GM21381 (cell line): ENCODE results near the gene MUC20.
"Not testable (repeated sequence)": the region's sequence is repeated elsewhere in the genome, so short reads cannot be mapped to it uniquely, and the experiment has no call there.

Source experiments
- ATAC-seq: cut with Tn5 transposase; IDR thresholded peaks from one replicate; pipeline ENCODE4 v1.9.1; 2021; ENCODE audit warnings: mild to moderate bottlenecking, moderate library complexity; ENCODE audit not compliant: unreplicated experiment

MUC20 gene

GRCh38 chr3:195728789-195729188 is 8.0 kb downstream of the MUC20 start:
- not testable (repeated sequence) for ATAC-seq

- no peak for ATAC-seq
Measured at GRCh38 chr3:195729476-195730251, 8.9 kb downstream of the MUC20 start.

DNA sequence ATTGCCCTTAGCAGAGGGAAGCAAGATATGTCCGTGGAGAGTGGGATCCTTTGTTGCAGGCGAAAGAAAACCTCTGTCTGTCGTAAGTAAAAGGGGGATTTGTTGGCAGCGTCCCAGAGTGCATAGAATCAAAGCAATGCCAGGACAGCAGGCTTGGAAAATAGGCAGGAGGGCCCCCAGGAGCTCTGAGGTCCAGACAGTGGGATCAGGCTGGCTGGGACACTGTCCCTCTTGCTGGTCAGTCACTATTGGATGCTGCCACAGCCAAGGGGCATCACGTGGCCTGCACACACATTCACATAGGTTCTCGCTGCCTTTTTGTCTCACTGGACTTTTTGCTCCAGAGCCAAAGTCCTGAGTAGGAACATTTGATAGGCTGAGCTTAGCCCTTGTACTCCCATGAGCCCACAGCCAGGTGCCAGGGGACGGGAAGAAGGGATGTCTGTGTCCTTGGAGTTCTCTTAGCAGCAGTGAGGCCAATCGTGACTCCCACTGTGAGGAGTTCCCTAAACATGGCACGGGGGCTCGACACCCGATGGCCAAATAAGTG is 10.7 kb downstream of the MUC20 start:
- ATAC-seq, result no peak

- ATAC-seq, result no peak
Measured at GRCh38 chr3:195732940-195733339, 12.2 kb downstream of the MUC20 start.

- ATAC-seq, result no peak
Measured at GRCh38 chr3:195735036-195735695, 14.4 kb downstream of the MUC20 start.

- ATAC-seq, result no peak
Measured at GRCh38 chr3:195736866-195737490, 16.2 kb downstream of the MUC20 start.

- not testable (repeated sequence) for ATAC-seq
Measured at GRCh38 chr3:195737782-195738181, 17.0 kb downstream of the MUC20 start.

DNA sequence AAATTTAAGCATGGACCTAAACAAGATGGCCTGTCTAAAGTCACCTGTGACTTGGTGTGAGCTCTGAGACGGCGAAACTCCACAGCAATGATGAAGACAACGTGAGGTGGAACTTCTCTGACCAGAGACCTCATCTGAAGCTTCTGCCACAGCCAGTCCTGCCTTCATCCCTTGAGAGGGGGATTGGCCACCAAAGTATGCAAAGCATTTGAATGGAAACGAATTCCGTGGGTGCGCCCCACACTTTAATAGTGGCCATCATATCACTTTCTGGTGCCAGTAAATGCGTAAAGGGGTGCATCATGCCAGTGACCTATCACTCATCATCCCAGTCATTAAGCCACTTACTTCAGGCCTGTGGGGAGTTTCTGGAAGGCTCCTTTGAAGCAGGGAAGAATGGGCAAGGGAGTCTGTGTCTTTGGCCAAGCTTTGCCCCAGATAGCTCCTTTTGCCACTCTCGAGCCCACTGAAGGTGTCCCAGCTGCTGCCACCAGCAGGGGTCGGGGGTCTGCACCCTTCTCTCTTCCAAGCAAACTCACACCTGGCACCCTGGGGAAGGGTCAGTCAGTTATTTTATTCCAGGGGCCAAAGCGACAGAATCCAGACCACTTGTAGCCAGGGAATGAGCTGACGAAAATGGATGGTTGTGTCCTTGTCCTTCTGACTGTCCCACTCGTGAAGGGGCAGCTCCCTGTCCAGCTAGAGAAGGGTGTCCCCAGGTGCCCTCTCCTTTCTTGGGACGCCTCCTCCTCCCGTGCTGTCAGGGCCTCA is 17.7 kb downstream of the MUC20 start:
- ATAC-seq, result no peak

GRCh38 chr3:195739561-195740111 is 18.9 kb downstream of the MUC20 start:
- ATAC-seq, result no peak

- ATAC-seq, result no peak
Measured at GRCh38 chr3:195744437-195744836, 23.7 kb downstream of the MUC20 start.

- no peak for ATAC-seq
Measured at GRCh38 chr3:195746346-195746745, 25.6 kb downstream of the MUC20 start.

DNA sequence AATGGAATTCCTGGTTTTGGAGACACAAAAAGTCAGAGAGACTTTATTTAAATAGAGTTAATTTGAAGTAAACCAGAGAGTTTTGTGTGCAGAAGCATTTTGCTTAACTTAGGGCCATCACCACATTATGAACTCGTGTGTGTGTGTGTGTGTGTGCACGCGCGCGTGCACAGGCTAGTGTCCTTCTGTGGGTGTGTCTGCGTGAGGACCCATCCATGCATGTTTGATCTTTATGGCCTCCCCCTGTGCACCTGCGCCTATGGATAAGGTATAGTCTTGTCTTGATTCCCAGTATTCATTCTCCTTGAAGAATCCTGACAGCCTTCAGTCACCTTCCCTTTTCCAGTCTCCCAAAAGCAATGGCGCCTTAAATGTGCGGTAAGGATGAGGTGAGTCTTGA is 26.0 kb downstream of the MUC20 start:
- ATAC-seq, result no peak

DNA sequence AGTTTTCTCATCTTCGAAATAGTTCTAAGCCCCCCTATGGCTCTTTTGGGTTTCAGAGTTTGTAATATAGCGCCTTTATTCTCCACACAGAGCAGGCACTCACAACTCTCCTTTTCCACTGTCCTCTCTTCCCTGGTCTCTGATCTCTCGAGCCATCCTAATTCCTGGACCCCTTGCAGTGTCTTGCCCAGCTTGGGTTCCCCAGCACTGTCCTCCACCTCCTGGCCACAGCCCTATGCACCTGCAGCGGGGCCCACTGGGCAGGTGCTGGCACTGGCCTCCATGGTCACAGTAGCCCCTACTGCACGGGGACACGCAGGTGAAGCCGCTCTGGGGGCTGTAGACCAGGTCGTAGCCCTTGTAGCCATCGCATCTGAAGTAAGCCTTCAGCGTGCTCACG is 27.9 kb downstream of the MUC20 start:
- ATAC-seq, result no peak

DNA sequence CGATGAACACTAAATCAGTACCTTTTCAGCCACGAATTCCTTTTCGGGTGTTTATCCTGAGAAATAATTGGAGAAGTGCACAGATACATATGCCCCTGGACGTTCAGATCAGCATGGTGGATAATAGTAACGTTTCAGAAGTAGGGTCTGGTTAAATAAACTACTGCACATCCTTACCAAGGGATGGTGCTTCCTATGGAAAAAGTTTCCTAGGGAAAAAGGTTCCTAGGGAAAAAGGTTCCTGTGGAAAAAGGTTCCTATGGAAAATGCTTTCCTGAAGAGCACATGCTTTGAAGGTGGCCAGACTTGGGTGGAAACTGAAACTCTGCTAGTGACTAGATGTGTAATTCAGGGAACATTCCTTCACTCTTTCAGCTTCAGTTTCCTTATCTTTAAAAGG is 28.3 kb downstream of the MUC20 start:
- ATAC-seq, result not testable (repeated sequence)

GRCh38 chr3:195750797-195751520 is 30.2 kb downstream of the MUC20 start:
- no peak for ATAC-seq

- no peak for ATAC-seq
Measured at GRCh38 chr3:195751560-195751959, 30.8 kb downstream of the MUC20 start.

DNA sequence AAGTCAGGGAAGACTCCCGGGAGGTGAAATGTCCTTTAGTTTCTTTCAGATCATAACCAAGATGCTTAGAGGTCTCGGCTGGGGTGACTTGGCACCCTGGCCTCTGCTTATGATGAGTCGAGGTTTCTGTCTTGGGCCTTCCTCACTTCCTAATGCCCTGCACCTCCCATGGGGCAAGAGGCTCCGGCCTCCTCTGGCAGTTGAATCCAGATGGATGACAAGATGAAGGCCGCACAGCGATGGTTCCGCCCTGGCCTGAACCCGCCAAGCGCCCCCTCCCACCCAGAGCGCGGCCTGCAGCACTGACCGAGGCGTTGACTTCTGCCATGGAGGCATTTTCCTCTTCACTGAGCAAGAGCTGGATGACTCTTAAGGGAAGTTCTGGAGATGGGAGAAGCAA is 31.3 kb downstream of the MUC20 start:
- no peak for ATAC-seq

DNA sequence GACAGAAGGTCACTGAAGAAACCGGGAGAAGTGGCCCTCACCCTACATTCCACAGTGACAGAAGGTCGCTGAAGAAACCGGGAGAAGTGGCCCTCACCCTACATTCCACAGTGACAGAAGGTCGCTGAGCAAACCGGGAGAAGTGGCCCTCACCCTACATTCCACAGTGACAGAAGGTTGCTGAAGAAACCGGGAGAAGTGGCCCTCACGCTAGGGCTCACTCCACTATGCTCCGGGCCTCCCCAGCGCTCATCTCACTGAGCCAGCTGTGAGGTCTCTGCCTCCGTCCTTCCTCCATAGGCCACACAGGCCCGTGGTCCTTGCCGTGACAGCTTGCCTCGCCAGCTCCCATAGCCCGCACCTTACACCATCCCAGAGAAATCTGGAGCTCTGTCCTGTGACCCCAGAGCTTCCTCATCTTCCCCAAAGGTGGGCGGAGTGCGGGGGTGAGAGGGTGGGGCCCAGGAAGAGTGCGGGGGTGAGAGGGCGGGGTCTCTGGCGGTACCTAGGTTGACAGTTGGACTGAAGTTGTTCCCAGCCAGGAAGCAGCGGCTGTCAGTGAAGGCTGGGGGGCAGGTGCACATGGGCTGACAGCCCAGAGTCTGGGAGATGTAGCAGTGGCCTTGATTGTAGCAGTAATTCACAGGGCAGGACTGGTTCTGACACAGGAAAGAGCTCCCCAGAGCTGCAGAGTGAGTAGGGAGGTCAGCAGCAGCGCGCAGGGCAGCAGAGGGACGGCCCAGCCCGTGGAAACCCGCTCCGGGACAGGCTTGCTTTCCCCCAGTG is 32.0 kb downstream of the MUC20 start:
- ATAC-seq, result no peak

DNA sequence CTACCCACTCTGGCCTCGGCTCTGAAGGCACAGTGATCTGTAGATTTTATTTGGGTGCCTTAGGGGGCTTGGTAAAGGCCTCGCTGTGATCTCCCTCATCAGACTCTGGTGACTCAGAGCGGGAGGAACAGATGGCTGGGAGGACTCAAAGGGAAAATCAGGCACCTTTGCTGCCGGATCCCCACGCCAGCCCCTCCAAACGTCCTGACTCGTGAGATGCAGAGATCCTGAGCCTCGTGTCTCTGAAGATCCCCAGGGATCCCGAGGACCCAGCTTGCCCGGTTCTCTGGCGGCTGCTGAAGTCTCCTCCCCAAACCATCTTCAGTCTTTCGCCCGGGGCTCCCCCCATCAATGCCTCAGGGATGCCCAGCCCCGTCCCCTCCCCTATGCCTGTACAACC is 32.8 kb downstream of the MUC20 start:
- ATAC-seq, result no peak
